HG02610 (cell line): ENCODE measurements around the gene TMEM220.

ENCODE experiments used
- ATAC-seq: cut with Tn5 transposase; IDR thresholded peaks from one replicate; pipeline ENCODE4 v1.9.1; 2021; ENCODE audit warnings: mild to moderate bottlenecking, moderate library complexity; ENCODE audit not compliant: unreplicated experiment

TMEM220 gene

DNA sequence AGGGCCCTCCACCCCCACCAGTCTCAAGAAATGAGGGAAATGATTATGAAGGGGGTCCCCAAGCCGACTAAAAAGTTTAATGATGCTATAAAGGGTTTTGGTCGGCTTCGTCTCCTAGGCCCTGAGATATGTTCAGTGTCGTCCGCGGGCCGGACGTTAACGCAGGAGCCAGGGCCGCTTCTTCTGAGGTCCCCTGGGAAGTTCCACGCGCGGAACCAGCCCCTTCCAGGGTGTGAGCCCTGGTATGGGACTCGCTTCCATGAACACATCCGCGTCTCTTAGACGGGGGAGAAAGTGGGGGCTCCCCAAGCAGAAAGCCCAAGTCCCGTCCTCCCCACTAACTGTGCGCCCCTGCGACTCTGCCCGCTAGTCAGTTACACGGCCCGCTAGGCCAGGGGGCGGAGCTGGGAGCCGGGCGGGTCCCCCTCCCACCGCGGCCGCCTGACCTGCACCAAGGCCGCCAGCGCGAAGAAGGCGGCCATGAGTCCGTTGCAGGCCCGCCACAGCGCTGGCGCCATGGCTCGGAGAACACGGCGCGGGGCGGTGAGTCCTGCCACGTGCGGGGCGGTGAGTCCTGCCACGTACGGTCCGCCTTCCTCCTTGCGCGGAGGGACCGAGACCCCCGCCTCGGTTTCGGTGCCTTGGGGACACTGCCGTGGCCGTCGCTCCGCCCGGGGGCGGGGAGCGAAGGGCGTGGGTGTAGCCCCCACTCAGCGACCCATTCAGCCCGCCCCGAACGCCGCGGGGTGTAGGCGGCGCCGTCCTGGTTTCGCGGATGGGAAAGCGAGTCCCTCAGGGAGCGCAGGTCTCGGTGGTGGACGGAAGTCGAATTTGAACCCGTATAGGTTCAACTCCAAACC lies at the start of gene TMEM220:
Gene TMEM220 (minus strand): TSS at position 690 of the 860 bp plus-strand sequence. CDS start 172 bp downstream, at position 518.
- peak; percentile 65 for ATAC-seq

DNA sequence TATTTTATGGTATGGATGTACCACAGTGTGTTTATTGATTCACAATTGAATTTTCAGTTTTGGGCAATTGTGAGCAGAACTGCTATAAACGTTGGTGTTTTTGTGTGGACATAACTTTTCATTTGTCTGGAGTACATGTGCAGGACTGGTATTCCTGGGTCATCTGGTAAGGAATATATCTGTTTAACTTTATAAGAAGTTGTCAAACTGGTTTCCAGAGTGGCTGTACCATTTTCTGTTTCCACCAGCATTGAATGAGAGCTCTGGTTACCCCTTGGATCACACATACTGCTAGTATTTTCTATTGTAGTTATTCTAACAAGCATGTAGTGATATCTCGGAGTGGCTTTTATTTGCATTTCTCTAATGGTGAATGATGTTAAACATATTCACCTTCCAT lies 49.8 kb upstream of the TMEM220 start:
- no peak for ATAC-seq

DNA sequence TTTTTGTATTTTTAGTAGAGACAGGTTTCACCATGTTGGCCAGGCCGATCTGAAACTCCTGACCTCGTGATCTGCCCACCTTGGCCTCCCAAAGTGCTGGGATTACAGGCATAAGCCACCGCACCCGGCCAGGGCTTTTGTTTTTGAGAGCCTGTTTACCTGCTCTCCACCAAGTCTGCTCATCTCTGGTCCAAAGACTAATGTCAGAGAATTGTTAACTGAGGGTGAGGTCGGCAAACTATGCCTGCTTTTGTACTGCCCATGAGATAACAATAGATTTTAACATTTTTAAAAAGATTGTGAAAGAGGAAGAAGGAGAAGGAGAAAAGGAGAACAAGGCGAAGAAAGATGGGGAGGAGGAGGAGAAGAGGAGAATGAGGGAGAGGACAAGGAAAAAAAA lies 48.1 kb upstream of the TMEM220 start:
- no peak for ATAC-seq

DNA sequence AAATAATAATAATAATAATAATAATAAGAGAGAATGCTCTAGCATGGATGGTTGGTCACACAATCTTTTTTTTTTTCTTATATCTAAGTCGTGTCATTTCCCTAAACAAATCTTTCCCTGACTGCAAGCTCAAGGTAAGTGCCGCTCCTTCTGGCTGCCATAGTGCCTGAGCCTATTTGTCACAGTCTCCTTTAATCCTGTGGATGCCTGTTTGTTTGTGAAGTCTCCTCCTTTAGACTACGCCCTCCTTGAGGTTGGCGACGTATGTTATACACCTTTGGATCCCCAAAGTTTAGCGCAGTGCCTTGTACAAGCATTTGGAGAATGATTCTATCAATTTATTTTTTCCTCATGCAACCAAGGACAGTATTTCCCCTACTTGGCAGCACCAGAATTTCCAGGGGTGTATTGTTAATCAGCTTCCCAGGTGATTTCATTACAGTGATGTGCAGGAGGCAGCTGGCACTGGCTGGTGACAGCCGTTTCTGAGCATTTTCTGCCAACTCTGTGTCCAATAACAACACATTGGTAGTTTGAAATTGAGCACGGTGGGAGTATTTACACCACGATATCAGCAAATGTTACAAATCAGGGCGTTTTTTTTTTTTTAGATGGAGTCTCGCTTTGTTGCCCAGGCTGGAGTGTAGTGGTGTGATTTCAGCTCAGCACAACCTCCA lies 47.4 kb upstream of the TMEM220 start:
- no peak for ATAC-seq

DNA sequence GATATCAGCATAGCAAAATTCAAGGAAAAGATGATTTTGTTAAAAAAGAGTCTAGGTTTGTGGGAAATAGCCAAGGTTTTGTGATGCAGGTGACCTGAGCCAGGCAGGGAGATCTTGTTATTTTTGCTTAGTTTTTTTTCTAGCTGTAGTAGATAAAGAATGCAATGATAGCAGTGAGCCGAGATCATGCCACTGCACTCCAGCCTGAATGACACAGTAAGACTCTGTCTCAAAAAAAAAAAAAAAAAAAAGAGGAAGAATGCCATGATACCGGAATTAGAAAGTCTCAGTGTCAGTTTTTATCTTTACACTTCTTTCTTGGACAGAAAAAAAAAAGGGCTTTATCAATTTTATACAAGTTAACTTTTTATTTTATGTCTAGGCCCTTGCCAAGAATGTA lies 46.6 kb upstream of the TMEM220 start:
- no peak for ATAC-seq

DNA sequence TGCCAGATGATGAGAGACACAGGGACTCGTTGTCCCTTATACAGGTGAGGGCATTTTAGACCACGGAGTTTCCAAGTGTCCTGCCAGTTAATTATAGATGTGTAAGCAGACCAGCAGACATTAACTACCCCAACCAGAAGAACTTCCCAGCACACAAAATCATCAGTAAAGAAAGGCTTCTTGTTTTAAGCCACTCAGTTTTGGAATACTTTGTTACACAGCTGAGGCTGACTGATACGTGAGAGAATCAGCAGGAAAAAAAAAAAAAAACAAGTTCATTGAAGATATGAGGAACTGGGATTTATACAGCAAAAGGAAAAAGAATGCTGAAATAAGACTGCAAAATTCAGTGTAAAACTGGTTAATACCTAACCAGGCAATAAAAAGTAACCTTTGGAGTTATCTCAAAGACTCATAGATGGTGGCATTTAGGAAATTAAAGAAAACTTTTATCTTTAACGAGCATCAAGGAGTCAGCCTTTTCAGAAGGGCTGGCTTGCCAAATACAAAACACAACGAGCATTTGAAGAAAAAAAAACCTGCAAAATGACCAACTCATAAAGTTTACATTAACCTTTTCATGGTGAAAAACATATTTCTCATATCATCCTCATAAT lies 46.0 kb upstream of the TMEM220 start:
- ATAC-seq, result no peak

DNA sequence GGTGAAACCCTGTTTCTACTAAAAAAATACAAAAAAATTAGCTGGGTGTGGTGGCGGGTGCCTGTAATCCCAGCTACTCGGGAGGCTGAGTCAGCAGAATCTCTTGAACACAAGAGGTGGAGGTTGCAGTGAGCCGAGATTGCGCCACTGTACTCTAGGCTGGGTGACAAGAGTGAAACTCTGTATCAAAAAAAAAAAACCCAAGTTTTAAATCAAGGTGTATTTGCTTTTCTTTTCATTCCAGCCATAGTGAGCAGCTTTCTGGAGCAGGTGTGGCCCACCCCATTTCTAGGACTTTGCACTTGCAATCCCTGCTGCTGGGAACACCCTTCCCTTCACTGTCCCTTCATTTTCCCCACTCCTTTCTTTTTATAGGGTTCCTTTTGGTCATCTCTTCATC lies 45.2 kb upstream of the TMEM220 start:
- ATAC-seq, result no peak

DNA sequence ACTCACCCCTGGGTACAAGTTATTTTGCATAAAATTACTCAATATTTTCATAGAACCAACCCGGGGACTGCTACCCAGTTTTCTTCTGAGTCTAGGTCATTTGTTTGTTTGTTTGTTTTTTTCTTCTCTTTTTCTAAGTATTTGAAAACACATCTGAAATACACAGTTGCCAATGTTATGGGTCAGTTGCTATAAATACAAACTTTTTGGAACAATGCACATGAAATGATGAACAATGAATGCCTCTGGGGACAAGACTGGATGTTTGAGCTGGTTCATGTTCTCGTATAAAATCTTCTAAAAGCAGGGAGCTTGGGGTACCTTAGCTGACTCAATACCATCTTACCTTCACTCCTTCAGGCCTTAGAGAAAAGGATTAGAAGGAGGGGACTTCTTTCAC lies 43.6 kb upstream of the TMEM220 start:
- ATAC-seq, result no peak

DNA sequence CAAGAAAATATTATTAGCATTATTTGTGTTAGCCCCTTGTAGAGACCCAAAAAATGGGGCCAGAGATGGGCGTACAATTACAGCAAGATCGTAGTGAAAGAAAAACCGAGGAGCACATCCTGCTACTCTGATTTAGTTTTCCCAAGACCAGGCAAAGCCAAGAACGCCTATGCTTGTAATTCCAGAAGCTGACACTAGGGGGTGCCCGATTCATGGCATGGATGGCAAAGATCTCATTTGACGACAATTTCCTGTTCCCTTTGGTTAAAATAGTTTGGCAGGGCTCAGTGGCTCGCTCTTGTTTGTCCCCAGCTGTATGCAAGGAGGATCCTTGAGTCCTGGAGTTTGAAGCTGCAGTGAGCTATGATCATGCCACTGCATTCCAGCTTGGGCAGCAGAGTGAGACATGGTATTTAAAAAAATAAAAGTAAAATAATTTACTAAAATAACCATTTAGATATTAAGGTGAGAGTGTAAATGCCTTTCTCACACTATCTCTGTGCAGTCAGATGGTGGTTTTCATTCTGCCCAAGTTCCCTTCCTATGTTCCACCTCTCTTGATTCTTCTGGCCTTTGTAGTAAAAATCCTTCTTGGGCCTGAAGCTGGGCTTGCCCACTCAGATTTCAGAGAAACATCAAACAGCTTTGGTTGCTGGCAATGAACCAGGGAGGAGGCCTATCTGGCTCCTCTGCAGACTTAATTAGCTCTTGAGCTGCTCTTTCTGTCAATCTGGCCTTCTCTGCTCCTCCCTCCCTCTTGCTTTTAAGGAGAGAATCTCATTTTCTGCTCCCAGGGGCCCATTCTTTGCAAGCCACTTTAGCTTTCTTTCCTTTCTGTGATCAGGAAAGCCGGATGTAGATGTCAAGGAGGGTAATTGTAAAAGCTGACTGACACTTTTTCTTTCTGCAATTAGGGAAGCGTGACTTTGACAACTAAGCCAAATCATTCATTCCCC lies 42.9 kb upstream of the TMEM220 start:
- no peak for ATAC-seq

DNA sequence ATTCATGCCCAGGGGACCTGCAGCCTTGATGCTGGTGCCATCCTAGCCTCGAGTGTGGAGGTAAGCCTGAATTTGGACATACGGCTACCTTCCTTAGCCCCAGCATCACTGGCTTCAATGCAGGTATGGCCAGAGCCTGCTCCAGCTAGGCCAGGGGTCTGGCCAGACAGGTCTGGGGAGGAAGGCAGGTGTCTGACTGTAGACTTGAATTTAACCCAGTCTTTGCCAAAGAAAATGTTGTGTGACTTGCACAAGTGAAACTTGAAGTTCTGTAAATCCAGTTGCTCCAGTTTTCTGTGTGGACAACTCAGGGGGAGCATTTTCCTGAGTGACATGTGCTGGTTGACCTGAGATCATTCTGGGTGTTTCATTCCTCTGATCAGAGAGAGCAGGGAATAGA lies 41.3 kb upstream of the TMEM220 start:
- no peak for ATAC-seq

DNA sequence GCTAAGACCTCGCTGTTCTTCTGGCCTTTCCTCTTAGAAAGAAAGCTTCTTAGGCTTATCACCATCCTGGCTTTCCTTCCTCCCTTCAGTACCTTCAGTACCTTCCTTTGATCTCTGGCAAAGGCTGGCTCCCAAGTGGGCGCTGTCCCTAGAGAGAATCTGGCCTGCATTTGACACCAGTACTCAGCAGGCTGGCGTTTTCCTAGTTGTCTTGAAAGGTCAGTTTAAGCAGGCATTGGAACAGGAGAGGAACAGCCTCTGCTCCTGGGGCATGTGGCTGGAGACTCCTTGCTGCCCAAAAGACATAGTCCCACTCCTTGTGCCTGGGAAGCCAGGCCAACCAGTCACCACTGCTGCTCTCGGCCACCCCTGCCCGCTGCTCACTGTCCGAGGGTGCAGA lies 40.0 kb upstream of the TMEM220 start:
- no peak for ATAC-seq

DNA sequence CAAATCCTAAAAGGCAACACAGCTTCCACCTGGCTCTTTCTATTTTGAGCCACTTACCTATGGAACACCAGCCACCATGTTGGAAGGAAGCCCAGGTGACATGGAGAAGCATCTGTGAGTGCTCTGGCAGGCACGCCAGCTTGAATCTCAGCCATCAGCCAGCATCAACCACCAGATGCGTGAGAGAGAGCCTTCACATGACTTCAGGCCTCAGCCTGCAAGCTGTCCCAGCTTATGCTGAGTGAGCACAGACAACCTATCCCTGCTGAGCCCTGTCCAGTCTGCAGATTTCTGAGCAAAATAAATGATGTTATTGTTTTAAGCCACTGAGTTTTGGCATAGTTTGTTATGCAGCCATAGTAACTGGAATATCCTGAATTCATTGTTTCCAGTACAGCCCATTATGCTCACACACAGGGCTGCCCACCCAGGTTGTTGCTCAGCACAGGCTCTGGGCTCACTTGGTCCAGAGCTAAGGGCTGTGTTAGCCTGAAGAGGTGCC lies 39.0 kb upstream of the TMEM220 start:
- ATAC-seq, result no peak

DNA sequence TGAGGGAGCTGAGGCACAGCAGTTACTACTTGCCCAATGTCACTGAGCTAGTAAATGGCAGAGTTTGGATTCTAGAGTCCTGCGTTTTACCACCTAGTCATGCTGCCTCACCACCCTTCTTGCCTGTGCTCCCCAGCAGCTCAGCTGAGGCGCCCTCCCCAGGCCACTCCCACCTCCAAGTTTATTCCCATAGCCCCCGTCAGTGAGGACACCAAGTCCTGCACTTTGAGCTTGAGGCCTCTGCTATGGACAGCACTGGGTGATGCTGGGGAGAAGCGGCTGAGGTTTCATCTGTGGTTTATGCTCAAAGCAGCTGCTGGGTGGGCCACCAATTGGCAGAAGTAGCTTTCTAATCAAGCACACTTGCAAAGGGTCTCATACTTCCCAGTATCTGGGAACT lies 37.4 kb upstream of the TMEM220 start:
- no peak for ATAC-seq

DNA sequence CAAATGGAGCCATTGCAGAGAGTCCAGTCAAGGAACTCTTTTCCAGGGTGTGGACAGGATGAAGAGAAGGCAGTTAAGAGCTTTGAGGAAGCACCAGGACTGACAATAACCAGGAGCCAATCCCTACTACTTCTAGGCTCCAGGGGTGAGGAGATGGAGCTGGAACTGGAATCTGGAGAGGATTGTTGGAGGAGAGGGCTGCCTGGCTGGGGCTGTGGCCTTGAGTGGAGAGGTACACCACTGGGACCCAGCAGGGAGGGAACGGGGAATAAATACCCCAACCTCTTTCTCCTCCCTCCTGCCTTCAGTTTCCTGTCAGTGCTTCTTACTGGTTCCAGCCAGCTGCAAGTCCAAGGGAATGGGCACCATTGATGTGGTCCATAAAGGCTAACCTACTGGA lies 32.2 kb upstream of the TMEM220 start:
- no peak for ATAC-seq

DNA sequence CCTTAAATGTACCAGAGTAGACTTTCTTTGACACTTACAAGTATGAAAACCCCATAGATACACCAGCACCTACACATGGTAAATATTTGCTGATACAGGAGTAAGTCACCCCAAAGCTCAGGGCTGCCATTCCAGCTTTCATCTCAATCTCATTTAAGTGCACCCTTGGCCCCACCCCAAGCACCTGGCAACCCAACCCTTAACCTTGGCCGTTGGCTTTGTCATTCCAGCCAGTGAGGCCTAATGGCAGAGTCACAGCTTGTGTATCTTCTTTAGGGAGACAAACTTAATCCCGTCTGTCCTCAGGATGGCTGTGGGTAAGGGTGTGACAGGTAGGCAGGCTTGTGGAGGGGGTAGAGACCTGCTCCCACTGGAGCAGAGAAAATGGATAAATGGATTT lies 31.5 kb upstream of the TMEM220 start:
- ATAC-seq, result no peak

DNA sequence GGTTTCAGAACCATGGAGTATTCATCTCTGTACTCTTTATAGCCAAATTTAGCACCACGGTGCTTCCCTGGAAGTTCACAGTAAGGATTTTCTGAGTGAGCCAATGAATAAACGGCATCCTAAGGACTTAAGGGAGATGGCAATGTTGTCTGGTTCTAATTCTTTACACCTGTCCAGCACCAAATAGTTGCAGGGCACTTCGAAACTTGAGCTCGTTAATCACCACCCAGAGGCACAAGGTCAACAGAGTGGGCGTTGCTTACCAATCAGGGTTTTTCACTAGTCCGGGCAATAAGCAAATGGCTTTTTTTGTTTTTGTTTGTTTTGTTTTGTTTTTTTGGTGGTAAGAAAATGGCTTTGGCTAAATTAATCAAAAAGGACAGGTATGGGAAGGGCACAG lies 28.2 kb upstream of the TMEM220 start:
- no peak for ATAC-seq

DNA sequence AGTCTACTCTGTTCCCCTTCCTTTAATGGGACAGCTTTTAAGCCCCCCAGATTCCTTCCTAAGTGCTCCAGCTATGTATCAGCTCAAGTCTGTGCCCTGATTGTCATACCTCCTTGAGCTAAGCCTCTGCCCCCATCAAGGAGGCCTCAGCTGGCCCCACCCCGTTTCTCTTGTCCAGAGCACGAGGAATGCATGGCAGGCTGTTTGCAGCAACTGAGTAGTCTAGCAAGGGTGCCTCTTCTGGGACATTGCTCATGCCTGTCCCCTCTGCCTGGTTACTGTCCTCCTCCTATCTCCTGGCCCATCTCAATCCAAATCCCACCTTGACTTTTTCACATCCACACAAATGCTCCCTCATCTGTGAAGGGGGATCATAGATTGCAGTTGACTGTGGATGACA lies 27.8 kb upstream of the TMEM220 start:
- no peak for ATAC-seq

DNA sequence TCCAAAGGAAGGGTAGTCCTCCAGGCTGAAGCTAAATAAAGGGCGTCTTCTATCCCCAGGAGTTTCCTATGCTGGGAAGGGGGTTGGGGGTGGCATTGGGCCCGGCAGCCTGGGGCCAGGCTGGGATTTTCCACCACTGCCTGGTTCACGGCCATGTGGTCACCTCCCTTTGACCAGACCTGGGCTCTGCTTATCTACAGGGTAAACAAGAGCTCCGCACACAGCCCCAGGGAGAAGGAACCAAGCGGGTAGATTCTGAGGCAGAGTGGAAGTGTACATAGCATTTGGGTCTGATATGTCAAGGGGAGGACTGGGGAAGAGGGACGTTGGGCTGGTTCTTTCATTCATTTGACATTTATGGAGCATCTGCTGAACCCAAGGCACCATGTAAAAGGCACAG lies 27.2 kb upstream of the TMEM220 start:
- no peak for ATAC-seq

DNA sequence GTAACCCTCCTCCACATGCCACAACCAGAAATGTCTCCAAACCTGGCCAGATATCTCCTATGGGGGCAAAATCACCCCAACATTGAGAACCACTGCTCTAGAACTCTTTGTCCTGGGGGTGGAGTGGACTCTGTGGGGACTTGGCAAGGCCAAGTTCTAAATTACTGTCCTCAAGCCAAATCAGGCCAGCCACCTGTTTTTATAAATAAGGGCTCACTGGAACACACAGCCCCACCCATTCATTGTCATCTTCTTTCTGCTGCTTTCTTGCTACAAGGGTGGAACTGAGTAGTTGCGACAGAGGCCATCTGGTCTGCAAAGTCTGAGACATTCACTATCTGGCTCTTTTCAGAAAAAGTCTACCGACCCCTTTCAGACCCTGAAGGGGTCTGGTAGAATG lies 26.8 kb upstream of the TMEM220 start:
- no peak for ATAC-seq

DNA sequence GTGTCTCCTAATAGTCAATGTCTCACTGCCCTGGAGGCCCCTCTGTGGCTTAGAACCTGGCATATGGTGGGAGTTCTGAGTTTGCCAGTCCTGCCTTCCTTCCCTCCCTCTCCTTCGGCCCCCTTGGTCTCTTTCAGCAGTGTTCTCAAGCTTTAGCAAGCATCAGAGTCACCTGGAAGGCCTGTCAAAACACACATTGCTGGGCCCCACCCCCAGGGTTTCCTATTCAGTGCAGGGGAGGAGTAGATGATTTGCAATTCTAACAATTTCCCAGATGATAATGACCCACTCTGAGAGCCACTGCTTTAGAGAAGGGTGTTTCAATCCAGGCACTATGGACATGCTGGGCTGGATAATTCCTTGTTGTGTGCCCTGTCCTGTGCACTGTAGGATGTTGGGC lies 26.4 kb upstream of the TMEM220 start:
- ATAC-seq, result no peak
